IPS-NIHi7 (cell line): ENCODE measurements around the gene KCTD12.
A peak's percentile ranks its signal among the peaks of the same experiment; 100 is the strongest.

Experiments
- DNase-seq: peaks from one replicate; pipeline ENCODE4 v3.0.0; 2012; ENCODE audit warnings: mixed read lengths; ENCODE audit errors: extremely low spot score

The KCTD12 gene

DNA sequence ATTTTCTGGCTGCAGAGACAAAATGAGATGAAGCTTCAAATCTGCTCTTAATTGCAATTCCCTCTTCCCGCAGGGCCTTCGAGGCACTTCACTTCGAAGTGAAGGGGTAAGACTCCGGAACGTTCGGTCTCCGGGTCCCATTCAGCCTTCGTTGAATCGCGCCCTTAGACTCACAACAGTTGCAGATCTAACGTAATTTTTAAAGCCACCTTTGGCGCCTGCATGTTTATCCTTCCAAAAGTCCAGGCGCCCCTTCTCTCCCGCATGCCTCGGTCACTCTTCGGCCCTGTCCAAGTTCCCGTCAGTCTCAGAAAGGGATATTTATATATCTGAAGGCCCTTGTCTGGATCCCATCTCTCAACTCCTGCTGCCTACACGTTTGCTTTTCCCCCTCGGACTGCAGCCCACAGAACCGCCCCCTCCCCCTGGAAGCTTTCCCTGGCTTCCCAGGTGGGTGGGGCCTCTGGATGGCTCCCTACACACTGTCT is 915 bp upstream of the KCTD12 start:
- peak; percentile 38 for DNase-seq

DNA sequence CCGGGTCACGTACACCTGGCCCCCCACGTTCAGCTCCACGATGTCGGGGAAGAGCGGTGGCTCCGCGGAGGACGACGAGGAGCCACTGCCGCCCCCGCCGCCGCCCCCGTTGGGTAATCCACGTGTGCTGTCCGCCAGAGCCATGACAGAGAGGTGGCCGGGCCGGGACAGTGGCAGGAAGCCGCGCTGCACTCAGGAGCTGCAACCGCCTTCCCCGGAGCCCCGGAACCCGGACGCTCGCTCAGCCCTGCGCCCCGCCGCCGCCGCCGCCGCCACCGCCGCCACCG is 257 bp downstream of the KCTD12 start:
- no peak for DNase-seq

DNA sequence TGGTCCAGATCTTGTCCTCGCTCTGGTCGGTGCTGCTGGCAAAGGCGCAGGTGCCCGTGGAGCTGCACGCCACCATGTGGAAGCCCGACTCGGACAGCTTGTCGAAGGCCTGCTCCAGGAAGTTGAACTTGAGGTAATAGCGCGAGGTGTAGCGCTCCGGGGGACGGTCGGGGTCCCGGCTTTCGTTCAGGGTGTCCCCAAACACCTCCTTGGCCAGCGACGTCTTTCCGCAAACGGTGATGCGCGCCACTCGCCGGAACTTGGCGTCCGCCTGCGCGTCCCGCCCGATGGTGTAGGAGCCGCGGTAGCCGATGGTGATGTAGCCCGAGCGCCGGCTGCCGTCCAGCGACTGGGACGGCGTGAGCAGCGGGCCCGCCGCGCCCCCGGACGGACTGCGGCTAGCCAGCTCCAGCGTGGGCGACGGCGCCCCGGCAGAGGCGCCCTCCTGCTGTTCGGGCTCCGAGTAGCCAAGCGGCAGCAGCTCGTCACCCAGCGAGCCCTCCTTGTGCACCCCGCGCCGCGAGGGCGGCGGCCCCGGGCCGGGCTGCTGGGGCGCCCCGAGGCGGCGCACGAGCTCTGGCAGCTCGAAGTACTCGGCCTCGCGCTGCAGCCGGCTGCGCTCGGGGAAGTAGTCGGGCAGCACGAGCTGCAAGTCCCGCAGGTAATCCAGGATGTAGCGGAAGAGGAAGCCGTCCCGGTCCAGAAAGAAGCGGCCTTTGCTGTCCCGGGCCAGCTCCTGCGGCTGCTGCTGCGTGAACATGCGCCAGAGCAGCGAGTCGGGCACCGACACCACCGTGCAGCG is 801 bp downstream of the KCTD12 start:
- peak; percentile 46 for DNase-seq

DNA sequence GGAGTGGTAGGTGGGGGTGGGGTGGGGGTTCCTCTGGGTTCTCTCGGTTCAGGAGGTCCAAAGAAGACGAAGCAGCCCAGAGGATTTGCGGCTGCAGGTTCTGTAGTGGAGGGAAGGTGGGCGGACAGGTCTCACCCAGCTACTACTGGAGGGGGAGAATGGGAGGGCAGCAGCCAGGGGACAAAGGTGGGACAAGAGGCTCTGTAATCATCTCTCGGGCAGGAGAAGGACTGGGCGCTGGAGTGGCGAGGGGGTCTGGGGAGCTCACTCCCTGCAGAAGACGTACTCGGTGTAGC is 1.4 kb downstream of the KCTD12 start:
- DNase-seq = no peak

DNA sequence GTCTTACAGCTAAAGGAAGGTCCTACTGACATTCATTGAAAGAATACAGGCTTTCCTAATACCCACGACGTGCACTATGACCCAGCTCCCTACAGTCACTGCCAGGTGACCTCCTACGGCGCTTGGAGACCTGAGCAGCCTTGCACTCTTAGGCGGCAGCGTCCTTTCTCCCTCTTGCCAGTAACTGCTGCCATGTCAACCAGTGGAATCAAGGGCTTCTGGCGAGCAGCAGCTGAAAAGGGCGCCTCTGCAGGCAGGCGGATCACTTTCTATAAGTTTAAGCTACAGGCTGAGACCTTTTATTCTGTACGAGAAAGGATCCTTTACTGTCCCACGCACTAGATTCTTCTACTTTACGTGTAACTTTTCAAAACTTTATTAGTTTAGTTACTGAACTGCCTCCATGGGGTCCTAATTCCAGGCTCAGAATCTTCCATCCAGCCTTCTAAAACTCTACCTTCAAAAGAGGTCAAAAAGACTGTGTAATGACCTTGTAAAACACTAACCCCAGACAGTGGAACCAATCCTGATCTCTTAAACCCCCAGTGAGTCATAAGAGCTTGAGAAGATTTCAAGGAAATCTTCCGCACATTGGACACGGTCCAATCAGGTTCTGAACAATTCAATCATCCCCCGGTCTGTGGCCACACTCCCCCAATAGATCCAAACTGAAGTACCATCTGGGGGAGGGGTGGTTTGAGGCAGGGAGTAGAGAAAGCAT is 1.9 kb downstream of the KCTD12 start:
- DNase-seq = peak; percentile 42

DNA sequence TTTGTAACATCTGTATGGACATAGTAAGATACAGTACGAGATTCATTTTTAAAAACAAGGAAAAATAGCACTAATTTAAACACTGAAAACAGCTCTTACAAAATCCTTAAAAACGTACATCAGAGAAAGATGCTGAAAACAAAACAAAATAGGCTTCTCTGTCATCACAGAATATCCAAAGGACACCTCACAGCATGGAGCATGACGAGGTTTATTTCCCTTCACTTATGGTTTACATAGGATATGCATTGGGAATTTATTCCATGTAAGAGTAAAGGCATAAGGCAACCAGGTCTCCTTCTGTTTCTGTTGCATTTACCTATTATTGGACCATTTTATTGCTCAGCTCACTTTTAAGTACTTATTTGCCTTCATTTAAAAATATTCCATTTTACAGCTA is 3.0 kb downstream of the KCTD12 start:
- no peak for DNase-seq

DNA sequence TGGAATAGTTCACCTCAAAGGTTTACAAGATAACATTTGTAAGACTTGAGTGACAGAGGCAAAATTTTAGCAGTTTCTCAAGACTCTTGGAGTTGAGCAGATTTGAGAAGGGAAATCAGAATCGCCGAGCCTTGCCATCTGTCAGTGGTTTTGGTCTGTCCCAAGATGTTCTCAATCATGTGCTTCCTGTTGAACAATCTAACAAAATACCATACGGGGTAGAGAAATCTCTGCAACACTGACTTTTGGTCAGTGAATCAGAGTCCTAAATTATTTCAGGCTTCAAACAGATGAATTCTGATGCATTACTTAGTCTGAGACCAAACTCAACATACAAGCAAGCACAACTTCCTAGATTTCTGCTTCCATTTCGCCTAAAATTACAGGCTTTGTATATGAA is 3.8 kb downstream of the KCTD12 start:
- no peak for DNase-seq

DNA sequence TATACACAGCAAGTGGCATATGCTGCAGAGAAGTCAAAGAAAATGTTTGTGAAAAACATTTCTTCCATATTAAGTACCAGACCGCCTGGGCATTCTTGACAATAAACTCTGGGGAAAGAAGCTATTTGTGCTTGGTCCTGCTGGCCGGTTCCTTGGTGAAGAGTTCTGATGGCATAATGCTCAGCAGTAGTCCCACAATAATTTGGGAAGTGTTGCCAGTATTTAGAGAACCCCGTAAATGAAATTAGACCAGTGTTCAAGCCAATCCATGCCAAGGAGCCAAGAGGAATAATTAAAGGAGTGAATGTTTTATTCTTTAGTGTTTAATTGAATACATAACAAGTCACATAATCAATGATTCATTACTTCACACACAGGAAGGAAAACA is 6.3 kb downstream of the KCTD12 start:
- no peak for DNase-seq

DNA sequence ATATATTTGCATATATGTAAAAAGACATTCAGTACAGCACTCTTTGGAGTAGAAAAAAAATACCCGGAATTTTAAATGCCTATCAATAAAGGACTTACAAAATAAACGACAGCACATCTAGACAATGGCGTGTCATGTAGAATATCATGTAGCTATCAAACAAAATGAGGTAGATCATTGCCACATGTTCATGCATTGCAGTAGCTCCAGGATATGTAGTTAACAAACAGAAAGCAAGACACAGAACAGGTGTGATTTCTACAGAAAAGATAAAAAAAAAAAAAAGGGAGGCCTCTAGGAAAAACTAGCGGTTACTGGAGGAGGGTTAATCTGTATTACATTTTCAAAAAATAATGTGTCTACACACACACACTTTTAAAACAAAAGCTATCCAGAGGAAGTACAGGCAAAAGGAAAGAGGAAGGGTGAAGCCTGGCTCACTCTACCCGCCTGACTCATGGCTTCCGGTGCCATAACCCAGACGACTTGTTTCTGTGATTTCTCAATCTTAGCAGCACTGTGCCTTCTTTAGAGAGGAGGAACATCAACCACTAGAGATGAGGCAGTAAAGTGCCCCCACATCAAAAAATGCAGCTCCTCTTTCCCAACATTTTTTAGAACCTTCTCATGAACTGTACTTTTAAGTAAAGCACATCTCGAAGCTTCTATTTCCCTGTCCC is 6.9 kb downstream of the KCTD12 start:
- DNase-seq = no peak

DNA sequence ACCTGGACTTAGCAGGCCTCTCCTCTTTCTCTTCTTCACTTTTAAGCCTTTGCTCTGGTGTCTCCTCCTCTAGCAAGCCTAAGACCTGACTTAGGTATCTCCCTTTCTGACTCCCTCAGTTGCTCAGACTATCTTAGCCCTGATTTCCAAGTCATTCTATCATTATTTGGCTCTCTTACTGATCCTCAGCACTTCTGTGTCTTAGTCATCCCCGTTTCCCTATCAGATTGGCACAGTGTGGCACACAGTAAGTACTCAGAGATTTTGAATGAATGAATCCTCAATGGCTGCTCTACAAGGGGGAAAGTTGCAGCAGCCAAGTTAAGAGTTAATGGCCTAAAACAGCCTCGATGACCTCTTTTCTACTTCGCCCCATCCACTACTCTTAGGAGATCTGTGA is 8.2 kb downstream of the KCTD12 start:
- no peak for DNase-seq

DNA sequence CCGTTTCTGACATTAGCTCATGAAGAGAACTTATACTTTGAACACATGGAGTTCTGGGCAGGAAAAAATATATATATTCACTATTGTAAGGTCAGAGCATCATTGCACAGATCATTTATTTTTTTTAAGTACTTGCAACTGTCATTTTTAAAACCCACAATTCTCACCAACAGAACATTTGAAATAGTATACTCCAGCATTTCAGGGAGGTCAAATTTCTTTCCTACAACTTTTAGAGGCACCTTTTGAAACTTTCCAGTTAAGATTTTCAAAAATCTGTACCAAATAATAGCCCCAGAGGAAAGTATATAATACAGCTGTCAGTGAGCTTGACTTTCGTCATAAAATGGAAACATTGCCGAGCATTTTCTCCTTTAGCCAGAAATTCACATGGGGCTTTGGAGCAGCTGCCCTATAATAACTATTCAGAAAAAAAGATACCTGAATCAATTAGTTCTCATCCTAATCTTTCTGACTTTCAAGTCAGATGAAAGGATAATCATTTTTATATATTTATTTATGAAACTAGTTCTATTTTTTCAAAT is 10.9 kb downstream of the KCTD12 start:
- no peak for DNase-seq

DNA sequence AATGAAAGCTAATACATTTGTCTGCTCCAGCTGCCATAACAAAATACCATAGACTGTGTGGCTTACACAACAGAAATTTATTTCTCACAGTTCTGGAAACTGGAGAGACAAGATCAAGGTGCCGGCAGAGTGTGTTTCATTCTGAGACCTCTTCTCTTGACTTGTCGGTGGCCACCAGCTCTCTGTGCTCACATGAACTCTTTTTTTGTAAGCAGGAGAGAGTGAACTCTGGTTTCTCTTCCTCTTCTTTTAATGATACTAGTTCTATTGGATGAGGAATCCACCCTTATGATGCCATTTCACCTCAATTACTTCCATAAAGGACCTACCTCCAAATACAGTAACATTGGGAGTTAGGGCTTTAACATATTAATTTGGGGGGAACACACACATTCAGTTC is 11.7 kb downstream of the KCTD12 start:
- no peak for DNase-seq

DNA sequence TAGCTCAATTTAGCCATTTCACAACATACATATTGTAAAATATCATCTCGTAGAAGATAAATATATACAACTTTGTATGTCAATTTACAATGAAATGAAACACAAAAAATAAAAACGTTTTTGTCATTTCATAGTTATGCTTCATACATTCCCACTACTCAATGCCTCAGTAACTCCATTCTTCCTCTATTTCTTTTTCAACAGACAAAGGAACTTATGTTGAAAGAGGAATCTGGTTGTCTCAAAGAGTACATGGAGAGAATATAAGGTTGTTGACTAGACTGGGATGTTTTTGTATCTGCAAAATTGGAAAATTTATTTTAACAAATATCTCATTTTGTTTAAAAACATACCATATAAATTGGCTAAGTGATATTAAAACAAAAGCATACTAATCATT is 12.8 kb downstream of the KCTD12 start:
- no peak for DNase-seq

DNA sequence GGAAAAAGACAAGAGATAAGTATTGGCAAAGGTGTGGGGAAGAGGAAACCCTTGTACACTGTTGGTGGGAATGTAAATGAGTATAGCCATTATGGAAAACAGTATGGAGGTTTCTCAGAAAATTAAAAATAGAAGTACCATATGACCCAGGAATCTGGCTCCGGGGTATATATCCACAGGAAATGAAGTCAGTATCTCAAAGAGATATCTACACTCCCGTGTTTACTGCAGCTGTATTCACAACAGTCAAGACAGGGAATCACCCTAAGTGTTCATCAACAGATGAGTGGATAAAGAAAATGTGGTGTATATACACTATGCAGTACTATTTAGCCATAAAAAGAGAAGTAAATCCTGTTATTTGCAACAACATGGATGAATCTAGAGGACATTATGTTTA is 13.5 kb downstream of the KCTD12 start:
- no peak for DNase-seq

DNA sequence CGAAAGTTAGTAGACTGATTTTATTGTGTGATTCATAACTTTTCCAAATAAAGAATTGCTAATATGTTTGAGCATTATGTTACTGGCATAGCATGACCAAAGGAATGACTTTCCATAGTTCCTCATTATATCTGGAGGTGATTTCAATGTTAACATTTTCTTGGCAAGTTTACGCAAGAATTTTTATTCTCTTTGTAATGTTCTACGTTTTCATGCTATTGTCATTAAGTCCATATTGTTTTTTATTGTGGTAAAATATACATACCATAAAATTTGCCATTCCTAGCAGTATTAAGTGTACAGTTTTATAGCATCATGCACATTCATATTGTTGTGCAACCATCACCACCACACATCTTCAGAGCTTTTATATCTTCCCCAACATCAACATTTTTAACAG is 14.8 kb downstream of the KCTD12 start:
- DNase-seq = no peak

DNA sequence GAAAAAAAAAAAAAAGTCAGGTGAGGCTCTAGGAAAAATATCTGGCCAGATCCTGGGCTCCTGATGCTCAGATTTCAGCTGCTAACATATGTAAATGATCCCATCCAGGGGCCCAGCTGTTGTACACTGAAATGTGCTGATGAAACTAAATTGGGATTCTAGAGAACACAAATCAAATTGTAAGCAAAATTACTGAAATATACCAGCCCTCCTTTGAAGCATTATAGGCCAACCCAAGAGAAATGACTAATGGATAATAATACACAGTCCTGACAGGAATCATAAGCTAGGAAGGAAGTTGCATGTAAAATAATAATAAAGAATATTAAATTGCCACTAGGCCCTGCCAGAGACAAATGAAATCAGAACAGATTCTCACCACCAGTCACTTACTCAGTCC is 17.8 kb downstream of the KCTD12 start:
- DNase-seq = no peak

DNA sequence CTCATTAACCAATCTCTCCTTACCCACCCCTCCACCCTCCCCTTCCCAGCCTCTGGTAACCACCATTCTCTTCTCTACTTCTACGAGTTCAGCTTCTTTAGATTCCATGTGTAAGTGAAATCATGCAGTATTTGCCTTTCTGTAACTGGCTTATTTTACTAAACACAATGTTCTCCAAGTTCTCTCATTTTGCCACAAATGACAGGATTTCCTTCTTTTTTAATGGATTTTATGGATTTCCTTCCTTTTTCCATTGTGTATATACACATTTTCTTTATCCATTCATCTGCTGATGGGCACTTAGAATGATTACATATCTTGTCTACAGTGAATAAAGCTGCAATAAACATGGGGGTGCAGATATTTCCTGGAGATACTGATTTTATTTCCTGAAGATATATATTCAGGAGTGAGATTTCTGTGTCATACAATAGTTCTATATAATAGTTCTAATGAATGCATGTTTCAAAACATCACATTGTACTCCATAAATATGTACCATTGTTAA is 20.2 kb downstream of the KCTD12 start:
- DNase-seq = no peak

DNA sequence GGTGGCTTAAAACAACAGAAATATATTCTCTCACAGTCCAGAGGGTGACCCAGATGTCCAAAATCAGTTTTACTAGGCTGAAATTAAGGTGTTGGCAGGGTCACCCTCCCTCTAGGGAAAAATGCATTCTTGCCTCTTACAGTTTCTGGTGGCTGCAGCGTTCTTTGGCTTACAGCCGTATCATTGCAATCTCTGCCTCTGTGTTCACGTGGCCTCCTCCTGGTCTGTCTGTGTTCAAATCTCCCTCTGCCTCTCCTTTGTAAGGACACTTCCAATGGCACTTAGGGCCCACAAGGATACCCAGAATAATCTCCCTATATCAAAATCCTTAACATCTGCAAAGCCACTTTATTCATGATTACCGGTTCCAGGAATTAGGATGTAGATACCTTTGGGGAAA is 21.1 kb downstream of the KCTD12 start:
- no peak for DNase-seq

DNA sequence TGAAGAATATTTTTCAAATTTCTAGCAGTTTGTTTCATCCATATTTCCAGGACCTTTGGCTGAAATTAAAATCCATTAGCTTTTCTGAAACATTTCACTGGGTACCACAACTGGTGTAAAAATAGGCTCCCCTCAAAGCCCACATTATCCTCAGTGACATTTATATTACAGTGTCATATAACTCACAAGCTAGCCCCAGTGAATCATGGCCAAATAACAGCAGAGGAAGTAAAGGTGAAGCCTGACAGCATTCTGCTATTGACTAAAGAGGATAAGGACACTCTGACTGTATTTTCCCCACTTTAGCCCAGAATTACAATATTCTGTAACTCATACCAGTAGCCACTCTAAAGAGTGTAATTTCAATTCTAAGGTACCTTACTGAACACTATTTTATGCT is 21.9 kb downstream of the KCTD12 start:
- no peak for DNase-seq

DNA sequence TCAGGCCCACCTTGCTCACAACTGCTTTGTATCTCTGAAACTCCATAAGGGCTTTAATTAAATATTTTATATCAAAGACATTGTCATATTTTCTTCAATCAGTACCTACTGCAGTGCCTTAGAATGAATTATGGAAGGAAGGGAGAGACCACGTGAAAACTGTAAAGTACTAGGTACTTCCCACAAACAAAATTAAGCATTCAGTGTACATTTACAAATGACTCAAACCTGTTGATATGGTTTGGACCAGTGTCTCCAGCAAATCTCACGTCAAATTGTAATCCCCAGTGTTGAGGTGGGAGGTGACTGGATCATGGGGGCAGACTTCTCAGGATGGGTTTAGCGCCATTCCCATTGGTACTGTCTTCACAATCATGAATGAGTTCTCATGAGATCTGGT is 23.2 kb downstream of the KCTD12 start:
- no peak for DNase-seq

DNA sequence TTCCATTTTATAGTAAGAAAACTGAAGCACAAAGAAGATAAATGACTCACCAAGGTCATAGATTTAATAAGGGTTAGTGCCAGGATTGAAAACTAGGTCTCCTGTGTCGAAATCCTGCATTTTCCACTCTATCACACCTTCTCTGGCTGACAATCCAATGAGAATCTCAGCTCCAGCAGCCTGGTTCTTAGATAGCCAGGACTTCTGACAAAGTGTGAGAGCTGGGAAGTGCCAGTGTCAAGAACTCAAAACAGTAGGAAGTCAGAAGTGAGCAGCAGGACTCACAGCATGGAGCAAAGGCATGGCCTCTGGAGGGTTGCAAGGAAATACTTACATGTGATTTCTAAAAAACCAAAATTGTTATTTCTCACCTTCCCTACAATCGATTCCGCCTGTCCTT is 24.3 kb downstream of the KCTD12 start:
- peak; percentile 25 for DNase-seq

DNA sequence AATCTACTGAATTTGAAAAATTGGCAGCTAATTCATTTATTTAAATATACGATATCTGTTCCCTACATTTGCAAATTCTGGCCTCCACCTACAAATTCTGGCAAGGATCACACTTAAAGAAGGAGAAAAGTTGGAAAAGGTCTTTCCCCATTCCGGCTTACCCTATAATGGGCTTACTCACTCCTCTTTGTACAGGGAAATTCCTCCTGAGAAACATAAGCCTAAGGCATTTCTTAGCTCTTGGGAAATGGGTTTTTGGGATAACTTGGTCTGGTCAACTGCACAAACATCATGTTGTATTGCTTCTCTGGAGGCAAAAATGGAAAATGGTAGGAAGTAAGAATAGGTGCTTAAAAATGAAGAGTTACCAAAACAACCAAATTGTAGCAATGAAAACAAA is 25.5 kb downstream of the KCTD12 start:
- DNase-seq = no peak

DNA sequence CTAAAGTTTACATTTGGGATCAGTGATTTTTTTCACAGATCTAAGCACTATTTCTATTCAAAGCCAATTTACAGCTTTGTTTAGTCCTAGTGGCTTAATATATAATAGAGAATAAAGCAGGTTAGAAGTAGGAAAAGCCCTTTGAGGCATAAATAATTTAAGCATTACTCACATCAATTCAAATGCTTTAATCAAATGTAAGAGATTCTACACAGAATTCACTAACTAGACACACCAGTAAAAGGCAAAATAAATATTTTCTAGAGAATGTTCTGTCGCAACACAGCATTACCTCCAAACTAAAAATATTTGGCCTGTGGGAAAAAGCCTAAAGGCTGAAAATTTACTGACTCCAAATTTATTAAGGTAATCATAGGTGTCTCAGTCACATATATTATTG is 31.3 kb downstream of the KCTD12 start:
- no peak for DNase-seq
